Breast epithelium (tissue), 4 donors: Measurements from ENCODE around the gene LDLRAD4. TPM values are rescaled to one million over a fixed set of nuclear protein-coding genes. Genes with fewer than 3 reads are reported as not detected.

Source experiments
- DNase-seq, 2 donors: peaks; one replicate each; pipeline ENCODE4 v3.0.0-alpha.2; 2019; ENCODE audit warnings: low spot score in 2 of 2
- H3K27ac ChIP-seq, 2 donors: fragments of 200-600 bp; sonication (generic) in 1 of 2; one replicate each; pipeline ENCODE4 v1.5.1; 2016 to 2019; ENCODE audit warnings: mild to moderate bottlenecking in 1 of 2
- H3K27me3 ChIP-seq, 2 donors: fragments of 200-600 bp; sonication (generic) in 1 of 2; one replicate each; pipeline versions ENCODE4 v1.5.1 to v1.6.0; 2017 to 2019; ENCODE audit warnings: control low read depth in 1 of 2, mild to moderate bottlenecking in 1 of 2
- H3K36me3 ChIP-seq: fragments of 200-600 bp; one replicate; pipeline ENCODE4 v1.5.1; 2019
- H3K4me1 ChIP-seq, 2 donors: fragments of 200-600 bp; sonication (generic); one replicate each; pipeline ENCODE4 v1.5.1; 2016 to 2019; ENCODE audit warnings: control low read depth in 1 of 2
- H3K4me3 ChIP-seq, 3 donors: fragments of 200-600 bp; sonication (generic); 1 replicate in 2 of 3; 2 replicates in 1 of 3; pipeline ENCODE4 v1.5.1; 2016 to 2019; ENCODE audit warnings: mild to moderate bottlenecking in 3 of 3, moderate library complexity in 2 of 3
- H3K9me3 ChIP-seq, 2 donors: fragments of 200-600 bp; sonication (generic) in 1 of 2; one replicate each; pipeline ENCODE4 v1.5.1; 2016 to 2019; ENCODE audit warnings: control low read depth in 1 of 2
- CTCF ChIP-seq, 3 donors: fragments of 450-650 bp; IDR thresholded peaks; one replicate each; pipeline ENCODE4 v1.5.1; 2016 to 2017; ENCODE audit warnings: antibody characterized with exemption in 3 of 3, mild to moderate bottlenecking in 3 of 3, moderate library complexity in 3 of 3
- POLR2A ChIP-seq: fragments of 450-650 bp; IDR thresholded peaks from one replicate; pipeline ENCODE4 v1.6.1; 2016; ENCODE audit warnings: antibody characterized with exemption, mild to moderate bottlenecking, moderate library complexity
- POLR2AphosphoS5 ChIP-seq, 3 donors: sonication (generic); formaldehyde crosslinking; IDR thresholded peaks; one replicate each; pipeline ENCODE4 v1.6.1; 2017; ENCODE audit warnings: antibody characterized with exemption in 3 of 3
- intact Hi-C: fragments of 100-400 bp; cut with DNase I; formaldehyde crosslinking; loops from one replicate; pipeline ENCODE4 v1.15.1; 2023; ENCODE audit warnings: low total_unique reads
- total RNA-seq, 3 donors: library from RNA; depleted of rRNA; stranded (reverse); fragments of >200 nt; gene quantifications; one replicate each; pipeline ENCODE4 v1.1.0, GENCODE V29; 2016

The LDLRAD4 gene
- total RNA-seq, 3 donors from 2014 or later, result 28.5 to 94.3 (median 42.9) TPM

- Histone ChIP-seq H3K27ac (no peak overlapping the region), H3K4me1 (no peaks in the 10 kb centered on the region), H3K27me3 (no peaks in the 10 kb centered on the region), H3K9me3 (peaks cover 0 to 12% of the 10 kb centered on the region in 2 donors), H3K36me3 (no peaks in the 10 kb centered on the region), H3K4me3 (no peak overlapping the region)
- TF ChIP-seq POLR2AphosphoS5 (IDR thresholded peaks at IDR 0.05) (no peak), POLR2A (no peak), CTCF (IDR thresholded peaks at IDR 0.05) (no peak)
- no peak for DNase-seq
- intact Hi-C loops, result no loop called here
Measured at GRCh38 chr18:13312515-13312914, 94.0 kb downstream of the LDLRAD4 start.

- no peak for TF ChIP-seq POLR2A
- TF ChIP-seq CTCF (IDR thresholded peaks at IDR 0.05), result no peak
- TF ChIP-seq POLR2AphosphoS5 (IDR thresholded peaks at IDR 0.05), result no peak
- Histone ChIP-seq H3K4me3 (no peak overlapping the region), H3K27me3 (no peaks in the 10 kb centered on the region), H3K4me1 (no peaks in the 10 kb centered on the region), H3K9me3 (peaks cover 0 to 12% of the 10 kb centered on the region in 2 donors), H3K27ac (no peak overlapping the region), H3K36me3 (no peaks in the 10 kb centered on the region)
- DNase-seq, result no peak
- intact Hi-C loops, result no loop called here
Measured at GRCh38 chr18:13313006-13313686, 94.6 kb downstream of the LDLRAD4 start.

DNA sequence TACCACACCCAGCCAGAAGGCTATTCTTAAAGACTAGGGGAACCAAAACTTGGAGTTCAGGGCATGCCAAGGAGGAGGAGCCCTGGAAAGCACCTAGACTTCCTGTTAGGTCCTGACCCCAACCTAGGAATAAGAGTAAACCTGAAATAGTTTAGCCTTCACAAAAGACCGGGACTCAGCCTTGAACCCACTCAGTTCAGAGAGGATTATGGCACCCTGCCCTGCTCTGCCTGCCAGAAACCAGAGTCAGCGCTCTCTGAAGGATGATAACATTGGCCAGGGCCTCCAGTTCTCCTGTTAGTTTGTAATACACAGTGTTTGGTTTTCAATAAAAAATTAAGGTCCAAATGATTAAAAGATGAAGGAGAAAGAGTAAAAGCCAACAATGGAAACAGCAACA is 96.4 kb downstream of the LDLRAD4 start:
- Histone ChIP-seq H3K36me3 (no peaks in the 10 kb centered on the region), H3K27ac (no peak overlapping the region), H3K27me3 (no peaks in the 10 kb centered on the region), H3K9me3 (peaks cover 0 to 12% of the 10 kb centered on the region in 2 donors), H3K4me3 (no peak overlapping the region), H3K4me1 (no peaks in the 10 kb centered on the region)
- intact Hi-C loops, result no loop called here
- TF ChIP-seq CTCF (IDR thresholded peaks at IDR 0.05) (no peak), POLR2AphosphoS5 (IDR thresholded peaks at IDR 0.05) (no peak), POLR2A (no peak)
- no peak for DNase-seq

- no peaks in the 10 kb centered on the region for H3K4me1 ChIP-seq
- H3K27ac ChIP-seq, result no peak overlapping the region
- intact Hi-C loops, result no loop called here
- H3K36me3 ChIP-seq, result no peaks in the 10 kb centered on the region
- TF ChIP-seq POLR2A (no peak), POLR2AphosphoS5 (IDR thresholded peaks at IDR 0.05) (no peak), CTCF (IDR thresholded peaks at IDR 0.05) (no peak)
- H3K9me3 ChIP-seq, result peaks cover 0 to 12% of the 10 kb centered on the region in 2 donors
- H3K27me3 ChIP-seq, result no peaks in the 10 kb centered on the region
- DNase-seq, result no peak
- H3K4me3 ChIP-seq, result no peak overlapping the region
Measured at GRCh38 chr18:13316063-13316462, 97.5 kb downstream of the LDLRAD4 start.

GRCh38 chr18:13317801-13318200 is 99.2 kb downstream of the LDLRAD4 start:
- Histone ChIP-seq H3K9me3 (peaks cover 0 to 12% of the 10 kb centered on the region in 2 donors), H3K4me1 (no peaks in the 10 kb centered on the region), H3K36me3 (no peaks in the 10 kb centered on the region), H3K27ac (no peak overlapping the region), H3K4me3 (no peak overlapping the region), H3K27me3 (no peaks in the 10 kb centered on the region)
- intact Hi-C loops, result no loop called here
- TF ChIP-seq POLR2AphosphoS5 (IDR thresholded peaks at IDR 0.05) (no peak), POLR2A (no peak), CTCF (IDR thresholded peaks at IDR 0.05) (no peak)
- no peak for DNase-seq
